Lower leg skin (tissue), 3 donors: ENCODE measurements around the gene MALSU1.

Source experiments
- POLR2A ChIP-seq, 2 donors: fragments of 450-650 bp; IDR thresholded peaks; one replicate each; pipeline ENCODE4 v1.6.1; 2016 to 2017; ENCODE audit warnings: antibody characterized with exemption in 2 of 2, mild to moderate bottlenecking in 1 of 2, moderate library complexity in 1 of 2
- TF ChIP-seq, protein P1 (sequence below), 3 donors: fragments of 450-650 bp; IDR thresholded peaks; one replicate each; pipeline ENCODE4 v1.5.1; 2016; ENCODE audit warnings: antibody characterized with exemption in 3 of 3, mild to moderate bottlenecking in 3 of 3, moderate library complexity in 2 of 3

DNA sequence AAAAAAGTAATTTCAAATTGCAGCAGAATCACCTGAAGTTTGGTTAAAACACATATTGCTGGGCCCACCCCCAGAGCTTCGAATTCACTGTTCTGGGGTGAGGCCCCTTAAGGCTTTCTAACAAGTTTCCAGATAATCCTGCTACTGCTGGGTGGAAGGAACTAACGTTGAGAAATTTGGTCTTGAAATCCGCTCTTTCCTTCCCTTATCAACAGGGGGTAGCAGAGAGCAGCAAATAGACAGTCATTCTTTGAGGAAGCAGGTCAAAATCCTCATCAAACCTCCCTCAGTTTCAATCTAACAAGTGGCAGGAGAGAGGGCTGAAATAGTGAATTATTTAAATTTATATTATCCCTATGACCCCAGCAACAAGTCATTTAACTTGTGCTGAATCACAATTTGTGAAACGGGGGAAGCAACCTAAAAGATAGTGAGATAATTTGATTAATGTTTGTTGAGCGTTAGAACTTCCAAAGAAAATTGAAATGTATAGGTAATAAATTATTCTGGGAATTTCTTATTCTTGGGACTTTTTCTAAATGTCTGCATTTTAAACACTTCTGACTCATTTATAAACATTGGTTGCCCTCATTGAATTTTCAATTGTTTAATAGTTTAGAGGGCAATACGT, 21.7 kb upstream of the MALSU1 start:
- TF ChIP-seq, protein P1, sequence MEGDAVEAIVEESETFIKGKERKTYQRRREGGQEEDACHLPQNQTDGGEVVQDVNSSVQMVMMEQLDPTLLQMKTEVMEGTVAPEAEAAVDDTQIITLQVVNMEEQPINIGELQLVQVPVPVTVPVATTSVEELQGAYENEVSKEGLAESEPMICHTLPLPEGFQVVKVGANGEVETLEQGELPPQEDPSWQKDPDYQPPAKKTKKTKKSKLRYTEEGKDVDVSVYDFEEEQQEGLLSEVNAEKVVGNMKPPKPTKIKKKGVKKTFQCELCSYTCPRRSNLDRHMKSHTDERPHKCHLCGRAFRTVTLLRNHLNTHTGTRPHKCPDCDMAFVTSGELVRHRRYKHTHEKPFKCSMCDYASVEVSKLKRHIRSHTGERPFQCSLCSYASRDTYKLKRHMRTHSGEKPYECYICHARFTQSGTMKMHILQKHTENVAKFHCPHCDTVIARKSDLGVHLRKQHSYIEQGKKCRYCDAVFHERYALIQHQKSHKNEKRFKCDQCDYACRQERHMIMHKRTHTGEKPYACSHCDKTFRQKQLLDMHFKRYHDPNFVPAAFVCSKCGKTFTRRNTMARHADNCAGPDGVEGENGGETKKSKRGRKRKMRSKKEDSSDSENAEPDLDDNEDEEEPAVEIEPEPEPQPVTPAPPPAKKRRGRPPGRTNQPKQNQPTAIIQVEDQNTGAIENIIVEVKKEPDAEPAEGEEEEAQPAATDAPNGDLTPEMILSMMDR (IDR thresholded peaks at IDR 0.05) = no peak
- no peak for TF ChIP-seq POLR2A (IDR thresholded peaks at IDR 0.05)
